ENCODE measurements around the gene BCR. TPM values are rescaled to one million over a fixed set of nuclear protein-coding genes. Genes with fewer than 3 reads are reported as not detected.

Gene BCR
- total and polyA plus RNA-seq, 2 of the 4 experiments (the other 2 are of a cell fraction) = 28.9 to 44.6 TPM

DNA sequence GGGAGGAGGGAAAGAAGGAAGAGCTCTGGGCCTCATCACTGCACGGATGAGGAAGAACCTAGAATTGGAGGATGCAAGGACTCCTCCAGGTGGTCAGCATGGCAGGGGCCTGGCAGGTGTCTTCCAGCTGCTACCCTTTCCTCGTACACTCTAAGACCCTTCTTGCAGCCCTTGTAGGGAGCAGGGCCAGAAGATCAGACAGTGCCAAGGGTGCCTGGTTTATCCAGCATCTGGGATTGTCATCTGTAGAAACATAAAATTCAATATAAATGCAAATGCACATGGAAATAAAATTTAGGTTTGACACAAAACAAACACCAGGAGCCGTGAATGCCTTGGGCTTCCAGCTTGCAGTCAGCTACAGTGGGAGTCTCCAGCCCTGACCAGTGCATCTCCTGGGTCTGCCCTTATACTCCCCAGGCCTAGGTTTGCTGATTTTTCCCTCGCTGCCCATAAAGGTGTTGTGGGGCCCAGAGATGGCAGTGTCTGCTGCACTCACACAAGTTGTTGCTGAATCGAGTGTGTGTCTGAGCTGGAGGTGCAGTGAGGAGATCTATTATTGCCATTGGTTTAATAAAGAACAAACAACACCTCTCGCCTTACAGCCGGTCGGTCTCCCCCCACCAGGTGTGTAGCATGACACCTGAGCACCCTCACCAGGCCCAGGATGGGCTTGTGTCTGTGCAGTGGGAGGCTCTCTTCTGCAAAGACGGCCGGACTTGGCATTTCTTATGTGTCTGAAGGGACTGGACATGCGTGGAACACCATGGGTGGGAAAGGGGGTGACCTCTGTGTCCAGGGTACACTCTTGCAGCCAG is 87.1 kb downstream of the BCR start (continued):
- no peak for TF ChIP-seq CHD1 (IDR thresholded peaks at IDR 0.05; ENCODE audit: low read depth, low read length)

GRCh38 chr22:23268139-23268712 is 87.9 kb downstream of the BCR start:
- H3K4ac ChIP-seq (ENCODE audit: low read depth, low read length) = no peak overlapping the region
- H3K4me3 ChIP-seq (ENCODE audit: insufficient read depth, low read depth, low read length) = no peak overlapping the region
- H3K14ac ChIP-seq (replicated peaks; ENCODE audit: low read depth, low read length) = no peak overlapping the region
- no peaks in the 10 kb centered on the region for H3K27me3 ChIP-seq (ENCODE audit: control insufficient read depth, insufficient read depth, low read length)
- no peak overlapping the region for H4K5ac ChIP-seq (ENCODE audit: low read depth, low read length)
- no peak overlapping the region for H2AFZ ChIP-seq (replicated peaks; ENCODE audit: low read length, poor library complexity)
- H3K18ac ChIP-seq (ENCODE audit: low read depth, low read length) = no peak overlapping the region
- intact Hi-C loops (cut with micrococcal nuclease) (no loop called here), in situ Hi-C loops (cut with MboI; ENCODE audit: low sequenced_read_pairs) (no loop called here), dilution Hi-C loops (cut with HindIII; ENCODE audit: low sequenced_read_pairs, unreplicated experiment) (no loop called here)
- H3K9me1 ChIP-seq (ENCODE audit: insufficient read depth, low read length) = 0 out of 2 replicates have a peak, but pooled peaks cover 7% of the 10 kb centered on the region
- WGBS, 2 experiments (ENCODE audit: extremely low coverage in 2 of 2, insufficient read length in 1 of 2) = 84% methylated on average over 11 of the region's 22 CpGs; no CpG with 5 or more reads in 1 of the 2 experiments
- no peak overlapping the region for H2BK5ac ChIP-seq (ENCODE audit: low read depth, low read length, poor library complexity, severe bottlenecking)
- H3K9ac ChIP-seq (ENCODE audit: low read depth, low read length) = no peak overlapping the region
- peaks cover 43% of the 10 kb centered on the region for H3K36me3 ChIP-seq (ENCODE audit: control insufficient read depth, insufficient read depth, low read length)
- no peaks in the 10 kb centered on the region for H3K9me3 ChIP-seq (ENCODE audit: control insufficient read depth, insufficient read depth, low read length)
- TF ChIP-seq RFX5 (IDR thresholded peaks at IDR 0.05; ENCODE audit: low read depth, low read length) = no peak
- no peak for TF ChIP-seq POLR2A (IDR thresholded peaks at IDR 0.05; ENCODE audit: low read depth, low read length)
- no peak for TF ChIP-seq SMC3 (IDR thresholded peaks at IDR 0.05; ENCODE audit: low read depth, low read length)
- no peak for TF ChIP-seq CEBPB (IDR thresholded peaks at IDR 0.05; ENCODE audit: low read depth, low read length)
- TF ChIP-seq RCOR1 (IDR thresholded peaks at IDR 0.05; ENCODE audit: insufficient replicate concordance, low read length) = no peak
- TF ChIP-seq BHLHE40 (IDR thresholded peaks at IDR 0.05; ENCODE audit: low read depth, low read length) = no peak
- H2BK120ac ChIP-seq (ENCODE audit: low read depth, low read length) = no peak overlapping the region
- H2AK5ac ChIP-seq (ENCODE audit: low read depth, low read length) = no peak overlapping the region
- no peak overlapping the region for H4K8ac ChIP-seq (ENCODE audit: low read depth in 2 of 2, low read length in 2 of 2)
- H2AK9ac ChIP-seq (replicated peaks; ENCODE audit: low read depth, low read length, poor library complexity) = no peak overlapping the region
- no peaks in the 10 kb centered on the region; the same call in 1 of the 2 replicates for H4K20me1 ChIP-seq (ENCODE audit: insufficient read depth, low read length)
- H4K91ac ChIP-seq (ENCODE audit: insufficient read depth, low read depth, low read length) = no peak overlapping the region
- DNase-seq (no peak), ATAC-seq (ENCODE audit: low read depth) (no peak)
- ChIA-PET CTCF (no interaction called here), POLR2A (ENCODE audit: unreplicated experiment) (no interaction called here)
- no peak overlapping the region for H3K56ac ChIP-seq (ENCODE audit: extremely low read depth, insufficient read depth, low read length)
- no peak overlapping the region for H2BK15ac ChIP-seq (ENCODE audit: low read depth, low read length)
- H3K23ac ChIP-seq (ENCODE audit: low read depth, low read length) = no peak overlapping the region
- no peak overlapping the region for H3K4me2 ChIP-seq (ENCODE audit: low read depth, low read length)
- BruUV-seq (replicated peaks) = no TSS peak
- H3K4me1 ChIP-seq (ENCODE audit: control insufficient read depth, insufficient read depth, low read length) = no peaks in the 10 kb centered on the region
- no peaks in the 10 kb centered on the region for H3K79me1 ChIP-seq (ENCODE audit: low read depth in 1 of 2, low read length in 2 of 2)
- no peak overlapping the region for H2BK20ac ChIP-seq (ENCODE audit: low read depth, low read length)
- H3K27ac ChIP-seq (ENCODE audit: insufficient read depth, low read length) = no peak overlapping the region

Data from IMR-90 (cell line).